GM12872 (cell line): ENCODE data around the gene KRT9.

Experiments used
- CTCF ChIP-seq: IDR thresholded peaks from 3 replicates; pipeline ENCODE4 v1.5.1; 2011; ENCODE audit warnings: low read depth, mild to moderate bottlenecking, low read length, moderate library complexity; ENCODE audit not compliant: insufficient read depth

KRT9 gene

GRCh38 chr17:41586863-41587495, 15.1 kb upstream of the KRT9 start, which contains the start of gene KRT14:
TSS of gene KRT14 (minus strand) at chr17:41586895. CDS start at chr17:41586834, 61 bp downstream.
- no peak for TF ChIP-seq CTCF

GRCh38 chr17:41585301-41586056, 13.6 kb upstream of the KRT9 start:
- TF ChIP-seq CTCF: no peak

GRCh38 chr17:41583137-41584127, 11.6 kb upstream of the KRT9 start:
- no peak for TF ChIP-seq CTCF

- no peak for TF ChIP-seq CTCF
Observed at GRCh38 chr17:41581366-41582060, 9.7 kb upstream of the KRT9 start.

- no peak for TF ChIP-seq CTCF
Observed at GRCh38 chr17:41580687-41581365, 9.0 kb upstream of the KRT9 start.

GRCh38 chr17:41580244-41580575, 8.4 kb upstream of the KRT9 start:
- no peak for TF ChIP-seq CTCF
